Measurements from ENCODE around the gene SERPINB2. TPM values are rescaled to one million over a fixed set of nuclear protein-coding genes. Genes with fewer than 3 reads are reported as not detected.
"Not testable (repeated sequence)": the region's sequence is repeated elsewhere in the genome, so short reads cannot be mapped to it uniquely, and the experiment has no call there.

SERPINB2 gene
- total RNA-seq, 2 experiments from 2014 or later: 0.25 TPM; not detected in 1

DNA sequence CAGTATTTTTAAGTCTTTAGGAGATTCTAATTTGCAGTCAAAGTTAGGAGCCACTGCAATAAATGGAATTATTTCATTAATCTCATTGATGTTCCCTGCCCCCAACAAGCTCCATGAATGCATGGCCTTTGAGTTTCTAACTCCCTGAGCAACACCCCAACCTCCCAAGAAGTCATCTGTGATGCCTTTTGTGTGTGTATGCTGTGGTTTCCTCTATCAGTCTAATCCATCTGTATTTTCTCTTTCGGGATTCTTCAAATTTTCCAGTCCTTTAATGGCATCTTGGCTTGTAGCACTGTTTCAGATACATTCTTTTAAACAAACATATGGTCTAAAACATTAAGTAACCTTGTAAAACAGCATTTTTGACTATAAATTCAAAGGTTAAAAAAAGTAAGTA, 37.0 kb downstream of the SERPINB2 start:
- Histone ChIP-seq H3K27ac (ENCODE audit: low read depth in 1 of 2, low read length in 2 of 2) (no peak overlapping the region), H3K4me1 (ENCODE audit: insufficient read depth, low read length) (no peaks in the 10 kb centered on the region), H3K9me3 (ENCODE audit: control insufficient read depth in 1 of 2, insufficient read depth in 1 of 2, low read length in 2 of 2) (no peaks in the 10 kb centered on the region), H3K36me3 (ENCODE audit: insufficient read depth, low read length) (no peaks in the 10 kb centered on the region), H3K27me3 (ENCODE audit: control insufficient read depth in 1 of 2, insufficient read depth in 2 of 2, low read length in 2 of 2) (peaks cover 5 to 20% of the 10 kb centered on the region in 2 experiments), H3K4me3 (ENCODE audit: low read length) (no peak overlapping the region)
- H3K27ac Mint-ChIP-seq: no peak overlapping the region
- H3K9me3 Mint-ChIP-seq: no peaks in the 10 kb centered on the region
- intact Hi-C loops (cut with DNase I, micrococcal nuclease): no loop called here
- DNase-seq (no peak), ATAC-seq (ENCODE audit: poor library complexity) (no peak)
- H3K27me3 Mint-ChIP-seq: peaks cover 32% of the 10 kb centered on the region
- TF ChIP-seq, protein P1, sequence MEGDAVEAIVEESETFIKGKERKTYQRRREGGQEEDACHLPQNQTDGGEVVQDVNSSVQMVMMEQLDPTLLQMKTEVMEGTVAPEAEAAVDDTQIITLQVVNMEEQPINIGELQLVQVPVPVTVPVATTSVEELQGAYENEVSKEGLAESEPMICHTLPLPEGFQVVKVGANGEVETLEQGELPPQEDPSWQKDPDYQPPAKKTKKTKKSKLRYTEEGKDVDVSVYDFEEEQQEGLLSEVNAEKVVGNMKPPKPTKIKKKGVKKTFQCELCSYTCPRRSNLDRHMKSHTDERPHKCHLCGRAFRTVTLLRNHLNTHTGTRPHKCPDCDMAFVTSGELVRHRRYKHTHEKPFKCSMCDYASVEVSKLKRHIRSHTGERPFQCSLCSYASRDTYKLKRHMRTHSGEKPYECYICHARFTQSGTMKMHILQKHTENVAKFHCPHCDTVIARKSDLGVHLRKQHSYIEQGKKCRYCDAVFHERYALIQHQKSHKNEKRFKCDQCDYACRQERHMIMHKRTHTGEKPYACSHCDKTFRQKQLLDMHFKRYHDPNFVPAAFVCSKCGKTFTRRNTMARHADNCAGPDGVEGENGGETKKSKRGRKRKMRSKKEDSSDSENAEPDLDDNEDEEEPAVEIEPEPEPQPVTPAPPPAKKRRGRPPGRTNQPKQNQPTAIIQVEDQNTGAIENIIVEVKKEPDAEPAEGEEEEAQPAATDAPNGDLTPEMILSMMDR (IDR thresholded peaks at IDR 0.05): no peak
- no peak overlapping the region for H3K4me3 Mint-ChIP-seq
- H3K36me3 Mint-ChIP-seq (ENCODE audit: low read depth): no peaks in the 10 kb centered on the region
- ChIA-PET POLR2A (no interaction called here), CTCF (no interaction called here)
- H3K4me1 Mint-ChIP-seq (ENCODE audit: low read depth): no peaks in the 10 kb centered on the region

DNA sequence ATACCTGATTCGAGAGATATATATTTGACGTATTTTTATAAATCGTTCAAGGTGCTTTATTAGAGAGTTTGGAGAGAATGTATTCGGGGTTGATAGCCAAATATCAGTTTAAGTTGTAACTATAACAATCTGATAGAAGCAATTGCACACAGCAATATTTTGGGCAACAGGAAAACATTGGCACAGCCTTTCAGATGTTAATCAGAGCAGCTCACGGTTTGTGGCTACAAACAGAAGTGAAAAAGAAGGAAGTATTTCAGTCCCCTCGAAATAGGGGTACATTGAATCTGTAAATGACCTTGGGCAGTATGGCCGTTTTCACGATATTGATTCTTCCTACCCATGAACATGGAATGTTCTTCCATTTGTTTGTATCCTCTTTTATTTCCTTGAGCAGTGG, 40.8 kb downstream of the SERPINB2 start:
- H3K4me3 ChIP-seq (ENCODE audit: low read length): no peak overlapping the region
- no peaks in the 10 kb centered on the region for H3K9me3 ChIP-seq (ENCODE audit: control insufficient read depth in 1 of 2, insufficient read depth in 1 of 2, low read length in 2 of 2)
- CTCF ChIA-PET: interaction anchor here (1.0 kb wide), 1 partner anchor 8 kb away, joined by 4 read pairs; no protein-coding TSS in a partner anchor
- TF ChIP-seq, protein P1 (IDR thresholded peaks at IDR 0.05): no peak
- H3K4me1 ChIP-seq (ENCODE audit: insufficient read depth, low read length): no peaks in the 10 kb centered on the region
- intact Hi-C loops (cut with DNase I, micrococcal nuclease): no loop called here
- no peak for ATAC-seq (ENCODE audit: poor library complexity)
- no peak overlapping the region for H3K27ac ChIP-seq (ENCODE audit: low read depth in 1 of 2, low read length in 2 of 2)
- DNase-seq: no peak
- POLR2A ChIA-PET: no interaction called here
- peaks cover 51% of the 10 kb centered on the region for H3K27me3 Mint-ChIP-seq
- H3K9me3 Mint-ChIP-seq: no peaks in the 10 kb centered on the region
- no peak overlapping the region for H3K27ac Mint-ChIP-seq
- H3K36me3 Mint-ChIP-seq (ENCODE audit: low read depth): no peaks in the 10 kb centered on the region
- H3K27me3 ChIP-seq (ENCODE audit: control insufficient read depth in 1 of 2, insufficient read depth in 2 of 2, low read length in 2 of 2): peaks cover 0 to 22% of the 10 kb centered on the region in 2 experiments
- no peaks in the 10 kb centered on the region for H3K4me1 Mint-ChIP-seq (ENCODE audit: low read depth)
- H3K36me3 ChIP-seq (ENCODE audit: insufficient read depth, low read length): no peaks in the 10 kb centered on the region
- H3K4me3 Mint-ChIP-seq: no peak overlapping the region

- CTCF ChIA-PET: interaction anchor here (0.6 kb wide), 1 partner anchor 417 kb away, joined by 3 read pairs; no protein-coding TSS in a partner anchor
- H3K4me3 ChIP-seq (ENCODE audit: low read length); DNase-seq; H3K4me3 Mint-ChIP-seq; ATAC-seq (ENCODE audit: poor library complexity); H3K36me3 ChIP-seq (ENCODE audit: insufficient read depth, low read length); POLR2A ChIA-PET; H3K9me3 Mint-ChIP-seq; H3K27ac Mint-ChIP-seq; intact Hi-C loops (cut with DNase I, micrococcal nuclease); H3K36me3 Mint-ChIP-seq (ENCODE audit: low read depth); H3K27ac ChIP-seq (ENCODE audit: low read depth in 1 of 2, low read length in 2 of 2); H3K9me3 ChIP-seq (ENCODE audit: control insufficient read depth in 1 of 2, insufficient read depth in 1 of 2, low read length in 2 of 2); H3K4me1 ChIP-seq (ENCODE audit: insufficient read depth, low read length); H3K4me1 Mint-ChIP-seq (ENCODE audit: low read depth): not testable (repeated sequence)
- H3K27me3 ChIP-seq (ENCODE audit: control insufficient read depth in 1 of 2, insufficient read depth in 2 of 2, low read length in 2 of 2): peaks cover 0 to 22% of the 10 kb centered on the region in 2 experiments
- peaks cover 50% of the 10 kb centered on the region for H3K27me3 Mint-ChIP-seq
These were observed 41.9 kb downstream of the SERPINB2 start for GRCh38 chr18:63929369-63929768.

DNA sequence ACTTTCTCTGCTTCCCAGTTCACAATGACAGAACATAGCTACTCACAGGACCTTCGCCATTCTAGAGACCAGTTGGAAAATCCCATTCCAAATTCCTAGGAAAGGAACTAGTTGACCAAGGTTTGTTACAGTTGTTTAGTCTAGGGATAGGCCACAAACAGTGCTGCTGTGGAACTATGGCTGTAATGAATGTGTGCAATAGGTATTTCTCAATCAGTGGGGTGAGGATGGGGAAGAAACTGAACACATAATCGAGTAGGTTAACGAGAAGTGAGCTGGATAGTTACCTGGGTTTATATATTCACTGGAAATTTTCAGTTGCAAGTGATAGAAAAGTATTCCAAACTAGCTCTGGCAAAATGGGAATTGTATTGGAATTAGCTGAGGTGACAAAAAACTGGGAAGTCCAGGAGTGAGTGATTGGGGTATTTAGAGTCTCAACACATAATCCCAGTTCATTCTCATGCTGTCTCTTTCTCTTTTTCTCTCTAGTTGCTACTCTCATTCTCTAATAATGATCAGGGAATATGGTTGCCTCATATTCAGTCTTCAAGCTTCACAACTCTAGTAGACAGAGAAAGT, 43.4 kb downstream of the SERPINB2 start:
- Histone ChIP-seq H3K4me3 (ENCODE audit: low read length) (no peak overlapping the region), H3K9me3 (ENCODE audit: control insufficient read depth in 1 of 2, insufficient read depth in 1 of 2, low read length in 2 of 2) (no peaks in the 10 kb centered on the region), H3K36me3 (ENCODE audit: insufficient read depth, low read length) (no peaks in the 10 kb centered on the region), H3K4me1 (ENCODE audit: insufficient read depth, low read length) (peaks cover under 1% of the 10 kb centered on the region), H3K27me3 (ENCODE audit: control insufficient read depth in 1 of 2, insufficient read depth in 2 of 2, low read length in 2 of 2) (peaks cover 0 to 27% of the 10 kb centered on the region in 2 experiments), H3K27ac (ENCODE audit: low read depth in 1 of 2, low read length in 2 of 2) (no peak overlapping the region)
- intact Hi-C loops (cut with DNase I, micrococcal nuclease): no loop called here
- ChIA-PET POLR2A (interaction anchor here (0.6 kb wide), 1 partner anchor 130 kb away, joined by 3 read pairs; no protein-coding TSS in a partner anchor), CTCF (interaction anchor here (1.2 kb wide), 1 partner anchor 13 kb away, joined by 3 read pairs; no protein-coding TSS in a partner anchor)
- no peaks in the 10 kb centered on the region for H3K4me1 Mint-ChIP-seq (ENCODE audit: low read depth)
- no peaks in the 10 kb centered on the region for H3K9me3 Mint-ChIP-seq
- H3K27ac Mint-ChIP-seq: no peak overlapping the region
- peaks cover 48% of the 10 kb centered on the region for H3K27me3 Mint-ChIP-seq
- ATAC-seq (ENCODE audit: poor library complexity) (no peak), DNase-seq (no peak)
- H3K4me3 Mint-ChIP-seq: no peak overlapping the region
- no peaks in the 10 kb centered on the region for H3K36me3 Mint-ChIP-seq (ENCODE audit: low read depth)
- TF ChIP-seq, protein P1 (IDR thresholded peaks at IDR 0.05): no peak

Data from CD4-positive, alpha-beta T cell (primary cell).